Measurements from ENCODE around the gene SERPINE2.

GRCh38 chr2:224075588-224075987 is 36.5 kb upstream of the SERPINE2 start:
- no peak for TF ChIP-seq CTCF (IDR thresholded peaks at IDR 0.05)
- TF ChIP-seq POLR2A (IDR thresholded peaks at IDR 0.05) = no peak

Measured in heart left ventricle (tissue), 13 donors.